Renal cortical epithelial cell (primary cell): ENCODE measurements around the gene KIF13A. TPM values are rescaled to one million over a fixed set of nuclear protein-coding genes. Genes with fewer than 3 reads are reported as not detected.

Source experiments
- DNase-seq: peaks from one replicate; pipeline ENCODE4 v3.0.0-alpha.2; 2011; ENCODE audit warnings: low read depth
- total RNA-seq: library from RNA; depleted of rRNA; stranded (reverse); fragments of >200 nt; gene quantifications from 2 replicates; pipeline ENCODE4 v1.2.3, GENCODE V29; 2014

The KIF13A gene
- total RNA-seq, 1 donor from 2014 or later: 64.6 TPM

GRCh38 chr6:17724341-17724740 lies 263.1 kb downstream of the KIF13A start:
- no peak for DNase-seq

GRCh38 chr6:17721671-17722070 lies 265.8 kb downstream of the KIF13A start:
- no peak for DNase-seq

- no peak for DNase-seq
Observed at GRCh38 chr6:17719323-17720041, 268.0 kb downstream of the KIF13A start.

GRCh38 chr6:17716221-17716620 lies 271.2 kb downstream of the KIF13A start:
- DNase-seq: no peak

- peak; percentile 97 for DNase-seq
Observed at GRCh38 chr6:17714879-17715851, 272.3 kb downstream of the KIF13A start.

- no peak for DNase-seq
Observed at GRCh38 chr6:17714177-17714576, 273.3 kb downstream of the KIF13A start.

GRCh38 chr6:17712576-17712975 lies 274.9 kb downstream of the KIF13A start:
- DNase-seq: peak; percentile 43

- DNase-seq: no peak
Observed at GRCh38 chr6:17710331-17710730, 277.1 kb downstream of the KIF13A start.

GRCh38 chr6:17709476-17709875 lies 278.0 kb downstream of the KIF13A start:
- no peak for DNase-seq

Other genes with a start within 250 kb of the KIF13A start
- gene NHLRC1, start 135.0 kb upstream of the KIF13A start, total RNA-seq: 1.7 and 3.3 TPM in 2 replicates
- 21.5 and 28.1 TPM in 2 replicates for gene TPMT, start 167.4 kb upstream of the KIF13A start, total RNA-seq
- gene KDM1B, start 167.8 kb upstream of the KIF13A start, total RNA-seq: 32.1 and 38.8 TPM in 2 replicates